SU-DHL-6 (cell line): ENCODE results near the gene ADIPOQ.

Source experiments
- H2AFZ ChIP-seq: fragments of 200-600 bp; sonication (generic); 2 replicates; pipeline ENCODE4 v1.6.1; 2014; ENCODE audit warnings: low read depth, mild to moderate bottlenecking, moderate library complexity, mixed read lengths, antibody characterized with exemption, low read length; ENCODE audit not compliant: severe bottlenecking
- H3F3A ChIP-seq: fragments of 200-600 bp; shearing (Covaris generic); 2 replicates; pipeline ENCODE4 v1.6.0; 2016; ENCODE audit warnings: antibody characterized with exemption, mild to moderate bottlenecking; ENCODE audit not compliant: insufficient read depth
- H3K27ac ChIP-seq: fragments of 200-600 bp; sonication (generic); 2 replicates; pipeline ENCODE4 v1.5.1; 2016; ENCODE audit warnings: low read depth, mild to moderate bottlenecking, low read length, moderate library complexity, mixed read lengths
- H3K27me3 ChIP-seq: fragments of 200-600 bp; sonication (generic), shearing (Covaris generic); 2 replicates; pipeline ENCODE4 v1.6.0; 2014; ENCODE audit warnings: mild to moderate bottlenecking, low read length
- H3K36me3 ChIP-seq: fragments of 200-600 bp; sonication (generic); 2 replicates; pipeline ENCODE4 v1.6.1; 2014; ENCODE audit warnings: mild to moderate bottlenecking, low read length, mixed read lengths
- H3K4me2 ChIP-seq: fragments of 300-600, 200-600 bp; shearing (Covaris generic), sonication (generic); 2 replicates; pipeline ENCODE4 v1.6.0; 2014; ENCODE audit warnings: low read length, low read depth, mild to moderate bottlenecking; ENCODE audit not compliant: poor library complexity, severe bottlenecking
- H3K4me3 ChIP-seq: fragments of 200-600 bp; sonication (generic); 2 replicates; pipeline ENCODE4 v1.5.1; 2014; ENCODE audit warnings: antibody characterized with exemption, low read length, mild to moderate bottlenecking, mixed read lengths; ENCODE audit not compliant: insufficient read depth, poor library complexity, severe bottlenecking
- H3K79me2 ChIP-seq: fragments of 200-600 bp; sonication (generic); 2 replicates; pipeline ENCODE4 v1.6.1; 2014; ENCODE audit warnings: mild to moderate bottlenecking, low read length, moderate library complexity; ENCODE audit not compliant: insufficient read depth
- H3K9ac ChIP-seq: fragments of 200-600 bp; sonication (generic); 2 replicates; pipeline ENCODE4 v1.7.0; 2014; ENCODE audit warnings: mild to moderate bottlenecking, low read length
- H3K9me2 ChIP-seq: fragments of 200-600 bp; sonication (generic); replicated peaks from 2 replicates; pipeline ENCODE4 v1.6.1; 2014; ENCODE audit warnings: low read length; ENCODE audit not compliant: insufficient read depth
- H3K9me3 ChIP-seq: fragments of 200-600 bp; sonication (generic); 2 replicates; pipeline ENCODE4 v1.6.1; 2014; ENCODE audit warnings: low read length, mixed read lengths; ENCODE audit not compliant: insufficient read depth
- H4K20me1 ChIP-seq: fragments of 200-600 bp; sonication (generic); 2 replicates; pipeline ENCODE4 v1.6.1; 2014; ENCODE audit warnings: low read depth, mild to moderate bottlenecking, antibody characterized with exemption, low read length, moderate library complexity, mixed read lengths
- CTCF ChIP-seq: fragments of 200-600 bp; sonication (generic); IDR thresholded peaks from one replicate; pipeline ENCODE4 v1.5.1; 2017; ENCODE audit warnings: antibody characterized with exemption, mild to moderate bottlenecking, low read length, moderate library complexity; ENCODE audit not compliant: insufficient read depth, poor library complexity, severe bottlenecking
- EZH2phosphoT487 ChIP-seq: fragments of 200-600 bp; sonication (generic), shearing (Covaris generic); conservative IDR thresholded peaks from 2 replicates; pipeline ENCODE4 v1.6.1; 2018; ENCODE audit warnings: mild to moderate bottlenecking, antibody characterized with exemption, low read length, moderate library complexity, mixed read lengths

Gene ADIPOQ

GRCh38 chr3:186831798-186832197 lies 10.7 kb upstream of the ADIPOQ start:
- no peak overlapping the region for H3K4me3 ChIP-seq
- H3K27ac ChIP-seq, result no peak overlapping the region

GRCh38 chr3:186832276-186832675 lies 10.2 kb upstream of the ADIPOQ start:
- Histone ChIP-seq H2AFZ (no peak overlapping the region), H3K9me3 (no peaks in the 10 kb centered on the region), H3K36me3 (no peaks in the 10 kb centered on the region), H3K9me2 (no peaks in the 10 kb centered on the region), H3K4me3 (no peak overlapping the region), H3F3A (no peaks in the 10 kb centered on the region), H3K27ac (no peak overlapping the region), H4K20me1 (no peaks in the 10 kb centered on the region), H3K27me3 (no peaks in the 10 kb centered on the region), H3K9ac (no peak overlapping the region), H3K4me2 (no peak overlapping the region), H3K79me2 (no peaks in the 10 kb centered on the region)
- no peak for TF ChIP-seq EZH2phosphoT487
- no peak for TF ChIP-seq CTCF

More at GRCh38 chr3:186831798-186832197, 10.7 kb upstream of the ADIPOQ start:
- H2AFZ ChIP-seq, result no peak overlapping the region
- H3K9me2 ChIP-seq, result no peaks in the 10 kb centered on the region
- no peaks in the 10 kb centered on the region for H3K79me2 ChIP-seq
- no peak overlapping the region for H3K4me2 ChIP-seq
- no peak overlapping the region for H3K9ac ChIP-seq
- H3K9me3 ChIP-seq, result no peaks in the 10 kb centered on the region
- no peaks in the 10 kb centered on the region for H3F3A ChIP-seq
- no peaks in the 10 kb centered on the region for H4K20me1 ChIP-seq
- H3K36me3 ChIP-seq, result no peaks in the 10 kb centered on the region
- H3K27me3 ChIP-seq, result no peaks in the 10 kb centered on the region
- TF ChIP-seq CTCF, result no peak
- TF ChIP-seq EZH2phosphoT487, result no peak

GRCh38 chr3:186839874-186840641 lies 2.5 kb upstream of the ADIPOQ start:
- Histone ChIP-seq H3K4me2 (no peak overlapping the region), H3K79me2 (no peaks in the 10 kb centered on the region), H3K27ac (no peak overlapping the region), H3F3A (no peaks in the 10 kb centered on the region), H3K4me3 (no peak overlapping the region), H3K9me3 (no peaks in the 10 kb centered on the region), H3K27me3 (no peaks in the 10 kb centered on the region), H2AFZ (no peak overlapping the region), H3K9ac (no peak overlapping the region), H3K36me3 (no peaks in the 10 kb centered on the region), H4K20me1 (no peaks in the 10 kb centered on the region), H3K9me2 (no peaks in the 10 kb centered on the region)
- TF ChIP-seq EZH2phosphoT487 (no peak), CTCF (no peak)
